GM18951 (cell line): ENCODE measurements around the gene AHDC1.
A peak's percentile ranks its signal among the peaks of the same experiment; 100 is the strongest.

Experiments
- POLR2A ChIP-seq: IDR thresholded peaks from 4 replicates; pipeline ENCODE4 v1.6.1; 2011; ENCODE audit warnings: mild to moderate bottlenecking; ENCODE audit not compliant: insufficient read length, insufficient read depth; ENCODE audit errors: extremely low read depth
- in situ Hi-C: fragments of 300-500 bp; cut with MboI; formaldehyde crosslinking; loops from one replicate; pipeline ENCODE4 v1.12.0; 2022; ENCODE audit warnings: low sequenced_read_pairs, mixed read lengths, inconsistent platforms; ENCODE audit not compliant: unreplicated experiment

The AHDC1 gene, protein sequence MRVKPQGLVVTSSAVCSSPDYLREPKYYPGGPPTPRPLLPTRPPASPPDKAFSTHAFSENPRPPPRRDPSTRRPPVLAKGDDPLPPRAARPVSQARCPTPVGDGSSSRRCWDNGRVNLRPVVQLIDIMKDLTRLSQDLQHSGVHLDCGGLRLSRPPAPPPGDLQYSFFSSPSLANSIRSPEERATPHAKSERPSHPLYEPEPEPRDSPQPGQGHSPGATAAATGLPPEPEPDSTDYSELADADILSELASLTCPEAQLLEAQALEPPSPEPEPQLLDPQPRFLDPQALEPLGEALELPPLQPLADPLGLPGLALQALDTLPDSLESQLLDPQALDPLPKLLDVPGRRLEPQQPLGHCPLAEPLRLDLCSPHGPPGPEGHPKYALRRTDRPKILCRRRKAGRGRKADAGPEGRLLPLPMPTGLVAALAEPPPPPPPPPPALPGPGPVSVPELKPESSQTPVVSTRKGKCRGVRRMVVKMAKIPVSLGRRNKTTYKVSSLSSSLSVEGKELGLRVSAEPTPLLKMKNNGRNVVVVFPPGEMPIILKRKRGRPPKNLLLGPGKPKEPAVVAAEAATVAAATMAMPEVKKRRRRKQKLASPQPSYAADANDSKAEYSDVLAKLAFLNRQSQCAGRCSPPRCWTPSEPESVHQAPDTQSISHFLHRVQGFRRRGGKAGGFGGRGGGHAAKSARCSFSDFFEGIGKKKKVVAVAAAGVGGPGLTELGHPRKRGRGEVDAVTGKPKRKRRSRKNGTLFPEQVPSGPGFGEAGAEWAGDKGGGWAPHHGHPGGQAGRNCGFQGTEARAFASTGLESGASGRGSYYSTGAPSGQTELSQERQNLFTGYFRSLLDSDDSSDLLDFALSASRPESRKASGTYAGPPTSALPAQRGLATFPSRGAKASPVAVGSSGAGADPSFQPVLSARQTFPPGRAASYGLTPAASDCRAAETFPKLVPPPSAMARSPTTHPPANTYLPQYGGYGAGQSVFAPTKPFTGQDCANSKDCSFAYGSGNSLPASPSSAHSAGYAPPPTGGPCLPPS (N-terminal part only)

DNA sequence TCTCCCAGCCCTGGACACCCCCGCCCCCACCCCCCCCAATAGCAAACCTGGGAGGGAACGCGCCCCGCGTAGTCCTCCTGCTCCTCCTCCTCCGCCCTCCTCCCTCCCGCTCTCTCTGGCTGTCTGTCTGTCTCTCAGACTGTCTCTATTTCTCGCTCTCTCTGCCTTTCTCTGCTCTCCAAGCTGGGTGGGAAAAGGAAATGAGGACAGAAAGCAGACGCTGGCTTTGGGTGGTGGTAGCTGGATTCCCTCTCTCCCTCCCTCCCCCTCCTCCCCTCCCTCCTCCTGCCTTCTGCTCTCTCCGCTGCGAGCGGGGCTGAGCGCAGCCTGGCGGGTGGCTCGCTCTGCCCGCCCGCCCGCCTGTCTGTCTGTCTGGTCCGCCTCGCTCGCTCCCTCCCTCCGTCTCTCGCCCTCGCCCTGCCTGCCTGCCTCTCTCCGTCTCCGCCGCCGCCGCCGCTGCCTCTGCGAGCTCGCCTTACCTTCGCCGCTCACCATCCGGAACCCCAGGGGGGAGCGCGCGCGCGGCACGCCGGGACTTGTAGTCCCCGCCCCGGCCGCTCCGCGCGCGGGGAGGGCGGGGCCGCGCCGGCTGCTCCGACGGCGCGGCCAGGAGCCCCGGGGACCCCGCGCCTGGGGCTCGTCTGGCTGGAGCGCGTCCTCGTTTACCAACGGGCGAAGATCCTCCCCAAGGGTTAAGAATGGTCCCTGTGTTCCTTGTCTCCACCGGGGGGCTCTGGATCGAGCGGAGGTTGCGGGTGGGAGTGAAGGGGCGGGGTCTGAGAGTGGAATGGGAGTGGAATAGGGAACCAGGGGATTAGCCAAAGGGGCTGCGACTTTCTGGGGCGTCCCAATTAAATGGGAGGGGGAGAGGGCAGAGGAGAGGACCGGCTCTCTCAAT, at the start of gene AHDC1:
AHDC1 (minus strand) TSS at position 464 of the 898 bp plus-strand sequence. CDS start 52,029 bp downstream, outside the sequence.
- in situ Hi-C loops, result no loop called here
- TF ChIP-seq POLR2A, result peak; percentile 76

DNA sequence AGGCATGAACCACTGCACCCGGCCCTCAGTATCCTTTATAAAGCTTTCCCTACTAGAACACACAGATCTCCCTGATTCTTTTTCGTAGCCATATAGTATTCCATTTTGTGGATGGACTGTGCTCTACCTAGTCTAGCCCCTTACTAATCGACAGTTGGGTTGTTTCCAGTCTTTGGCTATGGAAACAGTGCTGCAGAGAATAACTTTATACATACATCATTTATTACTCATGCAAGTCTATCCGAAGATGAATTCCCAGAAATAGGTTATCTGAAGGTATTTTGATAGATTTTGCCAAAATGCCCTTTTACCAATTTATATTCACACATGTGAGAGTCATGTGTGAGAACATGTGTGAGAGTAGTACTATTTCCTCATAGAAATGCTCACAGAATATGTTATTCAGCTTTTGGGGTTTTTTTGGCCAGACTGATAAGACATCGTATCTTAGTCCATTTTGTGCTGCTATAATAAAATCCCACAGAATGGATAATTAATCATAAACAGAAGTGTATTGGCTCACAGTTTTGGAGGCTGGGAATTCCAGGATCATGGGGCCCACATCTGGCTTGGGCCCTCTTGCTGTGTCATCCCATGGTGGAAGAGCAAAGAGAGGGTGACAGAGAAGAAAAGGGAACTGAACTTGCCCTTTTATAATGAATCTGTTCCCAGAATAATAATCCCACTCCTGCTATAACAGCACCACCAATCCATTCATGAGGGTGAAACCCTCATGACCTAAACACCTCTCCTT, 48.3 kb upstream of the AHDC1 start:
- in situ Hi-C loops, result no loop called here
- no peak for TF ChIP-seq POLR2A

DNA sequence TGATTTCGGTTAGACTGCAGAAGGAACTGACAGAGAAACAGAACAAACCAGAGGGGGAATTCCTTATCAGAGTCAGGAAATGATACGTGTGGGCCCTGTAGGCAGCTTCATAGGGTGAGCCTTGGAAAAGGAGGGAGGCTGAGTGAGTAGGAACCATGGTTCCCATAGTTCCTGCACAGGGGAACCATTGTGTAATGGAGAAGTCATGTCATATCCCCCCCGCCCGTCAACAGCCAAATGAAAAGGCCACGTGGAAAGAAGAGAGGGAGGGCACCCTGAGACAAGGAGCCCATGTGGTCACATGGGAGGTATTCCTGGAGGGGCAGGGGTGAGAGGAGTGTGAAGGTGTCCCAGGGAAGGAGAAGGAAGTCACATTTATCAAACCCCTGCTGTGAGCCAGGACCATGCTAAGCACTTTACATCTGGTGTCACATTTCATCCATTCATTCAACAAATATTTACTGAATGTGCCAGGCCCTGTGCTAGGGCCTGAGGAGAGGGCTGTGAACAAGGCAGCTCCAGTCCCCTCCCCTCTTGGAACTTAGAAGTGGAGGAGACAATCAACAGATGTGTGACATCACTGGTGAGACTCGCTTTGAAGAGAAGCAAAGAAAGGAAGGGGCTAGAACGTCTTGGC, 46.7 kb upstream of the AHDC1 start:
- in situ Hi-C loops, result no loop called here
- TF ChIP-seq POLR2A, result no peak

GRCh38 chr1:27650171-27650538, 46.2 kb upstream of the AHDC1 start:
- no peak for TF ChIP-seq POLR2A
- in situ Hi-C loops, result no loop called here

- TF ChIP-seq POLR2A, result no peak
- in situ Hi-C loops, result no loop called here
Measured at GRCh38 chr1:27649306-27649635, 45.3 kb upstream of the AHDC1 start.

DNA sequence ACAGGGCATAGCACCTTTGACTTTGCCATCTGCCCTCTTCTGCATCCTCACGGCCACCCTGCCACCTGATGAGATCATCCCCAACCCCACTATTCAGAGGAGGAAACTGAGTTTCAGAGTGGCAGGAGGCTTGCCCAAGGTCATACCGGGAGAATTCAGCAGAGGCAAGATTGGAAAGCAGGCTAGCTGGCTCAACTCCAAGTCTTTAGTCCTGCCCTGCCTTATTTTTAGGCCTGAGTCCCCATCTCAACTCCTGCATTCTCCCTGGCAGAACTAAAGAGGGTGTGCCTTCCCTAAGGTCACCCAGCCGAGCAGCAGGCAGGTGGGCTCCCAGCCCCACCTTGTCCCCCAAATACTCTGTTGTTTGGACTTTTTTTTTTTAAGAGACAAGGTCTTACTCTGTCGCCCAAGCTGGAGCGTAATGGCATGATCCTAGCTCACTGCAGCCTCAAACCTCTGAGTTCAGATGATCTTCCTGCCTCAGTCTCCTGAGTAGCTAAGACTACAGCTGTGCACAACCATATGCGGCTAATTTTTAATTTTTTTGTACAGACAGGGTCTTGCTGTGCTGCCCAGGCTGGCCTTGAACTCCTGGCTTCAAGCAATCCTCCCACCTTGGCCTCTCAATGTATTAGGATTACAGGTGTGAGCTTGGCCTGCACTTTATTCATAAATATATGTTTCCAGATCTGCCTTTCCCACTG, 44.8 kb upstream of the AHDC1 start:
- TF ChIP-seq POLR2A, result no peak
- in situ Hi-C loops, result no loop called here

DNA sequence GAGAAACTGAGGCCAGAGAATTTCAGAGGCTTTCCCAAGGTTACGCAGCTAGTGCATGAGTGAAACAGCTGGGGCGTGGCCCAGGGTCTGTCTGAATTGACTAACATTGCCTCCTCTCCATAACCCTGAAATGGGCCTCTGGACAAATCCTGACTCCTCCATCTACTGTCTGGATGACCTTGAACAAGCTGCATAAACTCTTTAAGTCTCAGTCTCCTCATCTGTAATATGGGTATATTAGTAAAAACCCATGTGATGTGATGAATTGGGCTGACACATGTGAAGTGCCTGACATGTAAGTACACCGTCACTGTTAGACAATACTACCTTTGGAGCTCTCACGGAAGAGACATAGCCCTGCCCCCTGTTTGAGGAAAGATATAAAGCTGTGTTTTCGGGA, 43.4 kb upstream of the AHDC1 start:
- TF ChIP-seq POLR2A, result no peak
- in situ Hi-C loops, result no loop called here

- TF ChIP-seq POLR2A, result no peak
- in situ Hi-C loops, result no loop called here
Measured at GRCh38 chr1:27646676-27647075, 42.7 kb upstream of the AHDC1 start.

GRCh38 chr1:27645071-27645415, 41.1 kb upstream of the AHDC1 start:
- in situ Hi-C loops, result no loop called here
- TF ChIP-seq POLR2A, result no peak

GRCh38 chr1:27644369-27645070, 40.6 kb upstream of the AHDC1 start:
- in situ Hi-C loops, result no loop called here
- TF ChIP-seq POLR2A, result no peak
